ENCODE measurements around the gene CTSS.
"Not testable (repeated sequence)": the region's sequence is repeated elsewhere in the genome, so short reads cannot be mapped to it uniquely, and the experiment has no call there.

CTSS gene

DNA sequence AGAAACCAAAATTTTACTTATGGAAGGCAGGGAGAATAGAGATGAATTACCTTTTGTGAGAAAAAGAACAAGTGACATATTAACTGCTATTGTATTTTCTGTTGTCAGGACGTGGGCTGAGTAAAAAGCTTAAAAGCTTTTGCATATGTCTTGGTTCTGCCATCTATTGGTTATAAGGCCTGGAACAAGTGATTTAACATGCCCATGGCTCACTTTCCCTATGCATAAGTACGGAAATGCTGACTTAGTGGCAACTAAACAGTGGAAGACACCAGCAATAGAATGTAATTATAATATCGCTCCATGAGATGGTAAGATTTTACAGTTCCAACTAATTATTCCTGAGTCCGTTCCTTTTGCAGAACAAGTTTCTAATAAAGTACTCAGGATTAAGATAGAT is 6.7 kb upstream of the CTSS start:
- no peak for DNase-seq

DNA sequence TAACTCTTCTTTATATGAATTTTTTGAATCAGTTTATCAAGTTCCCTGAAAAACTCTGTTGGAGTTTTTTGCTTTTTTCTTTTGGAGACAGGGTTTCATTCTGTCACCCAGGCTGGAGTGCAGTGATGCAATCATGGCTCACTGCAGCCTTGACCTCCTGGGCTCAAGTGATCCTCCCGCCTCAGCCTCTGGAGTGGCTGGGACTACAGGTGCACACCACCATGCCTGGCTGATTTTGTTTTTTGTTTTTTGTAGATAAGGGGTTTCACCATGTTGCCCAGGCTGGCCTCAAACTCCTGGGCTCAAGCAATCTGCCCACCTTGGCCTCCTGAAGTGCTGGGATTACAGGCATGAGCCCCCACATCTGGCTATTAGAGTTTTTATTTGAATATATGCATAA is 2.1 kb upstream of the CTSS start:
- not testable (repeated sequence) for DNase-seq

DNA sequence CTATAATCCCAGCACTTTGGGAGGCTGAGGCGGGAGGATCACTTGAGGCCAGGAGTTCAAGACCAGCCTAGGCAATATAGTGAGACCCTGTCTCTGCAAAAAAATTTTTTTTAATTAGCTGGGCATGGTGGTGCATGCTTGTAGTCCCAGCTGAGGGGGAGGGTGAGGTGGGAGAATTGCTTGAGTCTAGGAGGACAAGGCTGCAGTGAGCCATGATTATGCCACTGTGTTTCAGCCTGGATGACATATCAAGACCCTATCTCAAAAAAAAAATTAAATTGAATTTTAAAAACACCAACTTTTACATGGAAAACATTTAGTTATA is 361 bp upstream of the CTSS start:
- DNase-seq, result not testable (repeated sequence)

DNA sequence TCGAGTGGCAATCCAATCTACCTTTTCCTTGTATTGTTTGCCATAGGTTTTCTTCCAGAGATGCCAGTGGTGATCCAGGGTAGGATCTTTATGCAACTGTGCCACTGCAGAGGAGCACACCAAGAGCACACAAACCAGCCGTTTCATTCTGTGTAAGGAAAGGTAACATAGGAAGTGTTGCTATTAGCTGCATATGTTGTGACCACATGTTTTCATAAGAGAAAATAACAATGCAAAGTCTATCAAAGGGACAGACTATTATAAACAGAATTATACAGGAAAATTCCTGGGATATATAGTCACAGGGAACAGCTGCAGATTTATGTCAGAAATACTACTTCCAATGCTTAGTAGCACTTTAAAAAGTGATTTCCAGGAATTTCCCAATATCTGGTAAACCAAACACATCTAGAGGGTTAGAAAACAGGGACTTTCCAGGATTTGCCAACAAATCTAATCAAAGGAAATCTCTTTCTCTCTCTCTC is 919 bp downstream of the CTSS start:
- no peak for DNase-seq

DNA sequence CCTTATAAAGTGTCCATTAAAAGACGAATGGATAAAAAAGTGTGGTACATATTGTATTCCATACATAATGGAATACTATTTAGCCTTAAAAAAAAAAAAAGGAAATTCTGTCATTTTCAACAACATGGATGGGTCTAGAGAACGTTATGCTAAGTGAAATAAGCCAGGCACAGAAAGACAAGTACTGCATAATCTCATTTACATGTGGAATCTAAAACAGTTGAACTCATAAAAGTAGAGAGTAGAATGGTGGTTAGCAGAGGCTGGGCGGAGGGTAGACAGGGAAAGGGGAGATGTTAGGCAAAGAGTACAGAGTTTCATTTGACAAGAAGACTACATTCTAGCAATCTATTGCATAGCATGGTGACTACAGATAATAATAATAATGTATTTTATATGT is 2.6 kb downstream of the CTSS start:
- DNase-seq, result no peak

DNA sequence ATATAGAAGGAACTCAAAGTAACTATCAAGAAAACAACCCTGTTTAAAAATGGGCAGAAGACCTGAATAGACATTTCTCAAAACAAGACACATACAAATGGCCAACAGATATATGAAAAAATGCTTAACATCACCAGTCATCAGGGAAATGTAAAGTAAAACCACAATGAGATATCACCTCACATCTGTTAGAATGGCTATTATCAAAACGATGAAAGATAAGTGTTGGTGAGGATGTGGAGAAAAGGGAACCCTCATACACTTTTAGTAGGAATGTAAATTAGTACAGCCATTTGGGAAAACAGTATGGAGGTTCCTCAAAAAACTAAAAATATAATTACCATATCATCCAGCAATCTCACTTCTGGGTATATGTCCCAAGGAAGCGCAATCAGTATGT is 3.0 kb downstream of the CTSS start:
- DNase-seq, result no peak

DNA sequence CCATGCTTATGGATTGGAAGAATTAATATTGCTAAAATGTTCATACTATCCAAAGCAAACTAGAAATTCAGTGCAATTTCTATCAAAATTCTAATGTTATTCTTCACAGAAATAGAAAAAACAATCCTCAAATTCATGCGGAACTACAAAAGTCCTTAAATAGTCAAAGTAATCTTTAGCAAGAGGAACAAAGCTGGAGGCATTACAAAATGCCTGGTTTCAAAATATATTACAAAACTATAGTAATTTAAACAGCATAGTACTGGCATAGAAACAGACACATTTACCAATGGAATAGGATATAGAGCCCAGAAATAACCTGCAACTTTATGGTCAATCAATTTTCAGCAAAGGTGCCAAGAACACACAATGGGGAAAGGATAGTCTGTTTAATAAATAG is 3.8 kb downstream of the CTSS start:
- no peak for DNase-seq

DNA sequence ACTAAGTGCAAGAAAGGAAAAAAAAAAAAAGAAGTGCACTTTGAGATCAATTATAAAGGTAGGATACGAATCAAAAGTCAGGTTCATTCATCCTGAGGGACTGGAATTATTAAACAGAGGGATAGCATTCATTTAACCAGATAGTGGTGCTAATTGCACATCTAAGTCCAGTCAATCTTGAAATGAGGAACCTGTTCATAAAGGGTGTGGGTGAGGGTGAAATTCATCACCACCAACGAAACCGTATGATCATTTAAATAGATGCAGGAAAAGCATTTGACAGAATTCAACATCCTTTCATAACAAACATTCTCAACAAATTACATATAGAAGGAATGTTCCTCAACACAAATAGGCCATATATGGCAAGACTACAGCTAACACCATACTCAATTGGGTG is 5.6 kb downstream of the CTSS start:
- no peak for DNase-seq

DNA sequence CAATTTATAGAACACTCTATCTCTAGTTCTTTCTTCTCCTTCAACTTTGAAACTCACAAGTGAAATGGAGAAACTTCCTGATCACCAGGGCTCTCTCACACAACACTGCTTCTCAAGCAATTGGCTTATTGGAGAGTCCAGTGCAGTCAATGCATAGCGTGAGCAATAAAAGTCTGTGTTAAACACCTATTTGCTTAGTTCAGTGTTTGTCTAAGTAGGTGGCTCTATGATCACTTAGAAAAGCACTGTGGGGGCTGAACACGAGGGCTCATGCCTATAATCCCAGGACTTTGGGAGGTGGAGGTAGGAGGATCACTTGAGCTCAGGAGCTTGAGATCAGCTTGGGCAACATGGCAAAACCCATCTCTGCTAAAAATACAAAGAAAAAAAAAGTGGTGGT is 12.2 kb downstream of the CTSS start:
- DNase-seq, result no peak

DNA sequence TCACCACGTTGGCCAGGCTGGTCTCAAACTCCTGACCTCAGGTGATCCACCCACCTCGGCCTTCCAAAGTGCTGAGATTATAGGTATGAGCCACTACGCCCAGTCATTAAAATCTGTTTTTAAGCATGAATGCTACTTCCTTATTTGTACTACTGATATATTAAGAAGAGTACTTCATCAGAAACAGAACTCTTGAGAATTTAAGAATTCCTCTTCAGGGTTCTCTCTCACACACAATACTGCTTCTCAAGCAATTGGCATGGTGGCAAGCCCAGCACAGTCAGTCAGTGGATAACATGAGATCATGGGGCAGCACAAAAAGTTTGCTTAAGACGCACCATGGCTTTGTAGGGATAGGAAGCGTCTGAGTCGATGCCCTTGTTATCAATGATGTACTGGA is 14.1 kb downstream of the CTSS start:
- DNase-seq, result no peak

DNA sequence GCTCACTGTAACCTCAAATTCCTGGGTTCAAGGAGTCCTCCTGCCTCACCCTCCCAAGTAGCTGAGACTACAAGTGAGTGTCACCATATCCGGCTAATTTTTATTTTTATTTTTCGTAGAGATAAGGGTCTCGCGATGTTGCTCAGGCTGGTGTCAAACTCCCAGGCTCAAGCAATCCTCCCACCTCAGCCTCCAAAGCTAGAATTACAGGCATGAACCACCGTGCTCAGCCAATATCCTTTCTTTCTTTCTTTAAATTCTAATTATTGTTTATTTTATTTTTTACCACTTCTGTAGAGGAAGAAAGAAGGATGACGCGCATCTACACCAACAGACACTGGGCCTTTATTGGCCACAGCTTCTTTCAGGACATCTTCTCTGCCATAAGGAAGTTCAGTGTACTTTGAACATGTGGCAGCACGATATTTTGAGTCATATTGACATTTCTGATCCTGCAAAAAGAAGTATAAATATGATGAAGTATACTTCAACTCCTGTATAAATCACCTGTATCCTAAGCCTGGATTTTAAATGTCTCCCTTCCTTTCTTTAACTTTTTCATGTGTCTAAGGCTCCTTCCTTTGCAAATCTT is 15.8 kb downstream of the CTSS start:
- no peak for DNase-seq

DNA sequence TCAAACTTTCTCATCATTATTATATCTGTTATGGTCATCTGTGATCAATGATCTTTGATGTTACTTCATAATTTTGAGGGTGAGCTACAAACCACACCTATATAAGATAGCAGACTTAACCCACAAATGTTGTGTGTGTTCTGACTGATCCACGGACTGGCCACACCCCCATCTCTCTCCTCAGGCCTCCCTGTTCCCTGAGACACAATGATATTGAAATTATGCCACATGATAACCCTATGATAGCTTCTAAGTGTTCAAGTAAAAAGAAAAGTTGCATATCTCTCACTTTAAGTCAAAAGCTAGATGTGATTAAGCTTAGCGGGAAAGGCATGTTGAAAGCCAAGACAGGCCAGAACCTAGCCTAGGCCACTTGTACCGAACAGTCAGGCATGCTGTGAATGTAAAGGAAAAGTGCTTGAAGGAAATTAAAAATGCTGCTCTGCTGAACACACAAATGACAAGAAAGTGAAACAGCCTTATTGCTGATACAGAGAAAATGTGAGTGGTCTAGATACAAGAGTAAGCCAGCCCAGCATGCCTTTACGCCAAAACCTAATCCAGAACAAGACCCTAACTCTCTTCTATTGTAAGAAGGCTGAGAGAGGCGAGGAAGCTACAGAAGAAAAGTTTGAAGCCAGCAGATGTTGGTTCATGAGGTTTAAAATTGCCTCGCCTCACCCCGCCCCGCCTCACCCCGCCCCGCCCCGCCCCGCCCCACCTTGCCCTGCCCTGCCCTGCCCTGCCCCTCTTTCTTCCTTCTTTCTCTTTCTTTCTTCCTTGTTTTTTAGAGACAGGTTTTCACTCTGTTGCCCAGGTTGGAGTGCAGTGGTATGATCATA is 16.5 kb downstream of the CTSS start:
- DNase-seq, result no peak

DNA sequence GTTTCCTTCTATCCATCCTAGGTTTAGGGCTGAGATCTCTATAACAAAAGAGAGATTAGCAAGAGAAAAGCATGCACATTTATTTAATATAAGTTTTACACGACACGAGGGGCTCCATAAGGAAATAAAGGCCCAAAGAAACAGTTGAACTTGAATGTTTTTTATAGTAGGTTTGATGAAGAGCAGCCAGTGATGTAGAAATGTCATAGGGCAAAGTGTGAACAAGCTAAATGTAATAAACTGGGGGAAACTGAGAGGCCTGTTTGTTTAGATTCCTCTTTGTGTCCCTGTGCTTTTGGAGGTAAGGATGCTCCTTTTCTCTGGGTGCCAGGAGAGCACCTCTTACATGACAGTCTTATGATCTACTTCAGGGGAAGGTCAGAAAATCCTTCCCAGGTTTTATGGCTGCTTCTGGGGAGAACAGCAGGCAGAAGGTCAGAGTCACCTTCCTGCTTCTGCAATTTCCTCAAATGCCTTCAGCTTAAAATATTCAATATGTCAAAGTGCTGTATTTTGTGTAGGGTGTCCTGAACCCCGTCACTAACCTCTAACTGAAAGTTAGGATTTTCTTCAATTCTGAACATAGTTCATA is 35.4 kb downstream of the CTSS start:
- no peak for DNase-seq

DNA sequence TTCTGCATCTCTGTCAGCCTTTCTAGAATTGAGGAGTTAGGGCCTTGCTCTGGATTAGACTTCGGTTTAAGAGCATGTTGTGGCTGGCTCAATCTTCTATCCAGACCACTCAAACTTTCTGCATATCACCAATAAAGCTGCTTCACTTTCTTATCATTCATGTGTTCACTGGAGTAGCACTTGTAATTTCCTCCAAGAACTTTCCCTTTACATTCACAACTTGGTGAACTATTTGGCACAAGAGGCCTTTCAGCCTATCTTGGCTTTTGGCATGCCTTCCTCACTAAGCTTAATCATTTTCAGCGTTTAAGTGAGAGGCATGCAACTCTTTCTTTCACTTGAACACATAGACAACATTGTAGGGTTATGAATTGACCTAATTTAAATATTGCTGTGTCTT is 41.2 kb downstream of the CTSS start:
- no peak for DNase-seq

DNA sequence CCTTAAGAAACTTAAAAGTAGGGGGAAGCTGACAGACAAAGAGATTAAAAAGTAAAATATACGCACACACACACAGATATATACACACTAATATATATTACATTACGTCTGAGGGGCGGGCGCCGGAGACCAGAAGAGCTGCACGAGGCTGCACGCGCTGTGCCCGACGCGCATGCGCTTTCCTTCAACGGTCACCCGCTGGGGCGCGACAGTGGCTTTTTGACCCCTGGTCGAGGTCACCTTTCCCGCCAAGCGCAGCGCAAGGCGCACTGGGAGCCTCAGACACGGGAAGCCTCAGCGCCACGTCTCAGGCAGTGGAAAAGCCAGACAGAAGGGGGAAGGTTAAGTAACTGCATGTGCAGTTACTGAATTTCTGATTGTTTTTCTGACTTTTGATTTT is 44.9 kb downstream of the CTSS start, which contains the start of gene HORMAD1:
TSS of gene HORMAD1 (minus strand) at position 193 of the 400 bp plus-strand sequence. CDS start 1,390 bp downstream, outside the sequence.
- no peak for DNase-seq

DNA sequence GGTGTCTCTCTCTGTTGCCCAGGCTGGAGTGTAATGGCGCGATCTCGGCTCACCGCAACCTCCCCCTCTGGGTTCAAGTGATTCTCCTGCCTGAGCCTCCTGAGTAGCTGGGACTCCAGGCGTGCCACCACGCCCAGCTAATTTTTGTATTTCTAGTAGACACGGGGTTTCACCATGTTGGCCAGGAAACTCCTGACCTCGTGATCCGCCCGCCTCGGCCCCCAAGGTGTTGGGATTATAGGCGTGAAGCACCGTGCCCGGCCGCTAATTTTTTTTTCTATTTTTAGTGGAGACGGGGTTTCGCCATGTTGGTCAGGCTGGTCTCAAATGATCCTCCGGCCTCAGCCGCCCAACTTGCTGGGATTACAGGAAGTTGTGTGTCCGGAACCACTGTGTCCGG is 45.5 kb downstream of the CTSS start:
- no peak for DNase-seq

DNA sequence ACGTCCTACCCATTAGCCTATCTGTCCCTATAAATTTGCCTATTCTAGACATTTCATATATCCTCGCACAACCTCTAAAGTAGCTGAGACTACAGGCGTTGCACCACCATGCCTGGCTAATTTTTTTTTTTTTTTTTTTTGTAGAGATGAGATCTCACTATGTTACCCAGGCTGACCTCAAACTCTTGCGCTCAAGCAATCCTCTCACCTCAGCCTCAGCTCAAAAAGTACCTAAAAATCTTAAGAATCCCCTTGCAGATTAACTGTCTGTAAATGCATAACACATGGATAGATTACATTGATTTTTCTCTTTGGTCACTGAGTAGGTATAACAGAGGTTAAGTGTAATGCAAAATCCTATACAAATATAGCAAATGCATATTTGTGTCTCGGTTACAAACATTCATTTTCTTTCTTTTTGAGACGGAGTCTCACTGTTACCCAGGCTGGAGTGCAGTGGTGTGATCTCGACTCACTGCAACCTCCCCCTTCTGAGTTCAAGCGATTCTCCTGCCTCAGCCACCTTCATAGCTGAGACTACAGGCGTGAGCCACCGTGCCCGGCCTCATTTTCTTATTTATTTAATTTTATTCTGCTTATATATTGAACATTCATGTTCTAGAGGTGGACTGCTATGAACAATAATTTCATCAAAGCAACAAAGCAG is 47.2 kb downstream of the CTSS start:
- no peak for DNase-seq

DNA sequence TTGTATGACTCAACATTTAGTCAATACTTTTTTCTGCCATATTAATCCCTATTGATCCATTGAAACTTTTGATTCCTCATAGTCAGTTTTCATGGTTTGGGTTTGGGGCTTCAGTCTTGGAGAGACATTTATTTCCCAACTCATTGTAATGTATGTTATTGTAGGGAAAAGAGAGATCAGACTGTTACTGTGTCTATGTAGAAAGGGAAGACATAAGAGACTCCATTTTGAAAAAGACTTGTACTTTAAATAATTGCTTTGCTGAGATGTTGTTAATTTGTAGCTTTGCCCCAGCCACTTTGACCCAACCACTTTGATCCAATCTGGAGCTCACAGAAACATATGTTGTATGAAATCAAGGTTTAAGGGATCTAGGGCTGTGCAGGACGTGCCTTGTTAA is 56.5 kb downstream of the CTSS start:
- DNase-seq, result not testable (repeated sequence)

DNA sequence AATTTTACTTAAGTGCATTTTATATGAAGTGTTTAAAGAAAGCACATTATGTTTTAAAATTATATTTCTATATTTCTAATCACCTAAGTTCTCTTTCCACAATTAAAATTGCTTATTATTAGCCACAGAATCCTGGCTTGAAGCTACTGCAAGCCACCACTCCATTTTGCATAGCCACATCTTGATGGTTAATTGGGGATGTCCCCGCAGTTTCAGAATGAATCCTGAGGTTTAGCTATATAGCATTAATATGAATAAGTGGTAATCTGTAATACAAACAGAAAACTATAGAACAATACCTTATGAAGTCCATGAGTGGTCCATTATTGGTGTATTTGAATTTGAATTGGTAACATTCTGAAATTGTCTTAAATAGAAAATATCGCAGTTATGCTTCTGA is 57.0 kb downstream of the CTSS start:
- DNase-seq, result no peak

DNA sequence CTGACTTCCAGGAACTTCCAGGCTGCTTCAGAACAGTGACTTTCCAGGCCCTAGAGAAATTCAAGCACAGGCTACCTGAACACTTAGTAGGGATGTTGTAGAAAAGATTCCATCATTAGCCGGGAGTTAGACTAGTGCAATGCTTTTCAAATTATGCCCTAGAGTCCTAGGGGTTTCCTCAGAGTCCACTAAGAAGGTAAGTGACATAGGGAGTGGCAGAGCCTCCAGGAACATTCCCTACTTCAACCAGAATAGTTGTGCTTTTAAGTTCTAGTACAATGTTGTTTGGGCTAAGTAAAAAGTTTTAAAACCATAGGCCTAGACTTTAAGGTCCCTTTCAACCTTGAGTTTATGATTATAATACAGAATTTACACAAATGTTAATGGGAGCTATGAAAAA is 59.5 kb downstream of the CTSS start:
- no peak for DNase-seq

DNA sequence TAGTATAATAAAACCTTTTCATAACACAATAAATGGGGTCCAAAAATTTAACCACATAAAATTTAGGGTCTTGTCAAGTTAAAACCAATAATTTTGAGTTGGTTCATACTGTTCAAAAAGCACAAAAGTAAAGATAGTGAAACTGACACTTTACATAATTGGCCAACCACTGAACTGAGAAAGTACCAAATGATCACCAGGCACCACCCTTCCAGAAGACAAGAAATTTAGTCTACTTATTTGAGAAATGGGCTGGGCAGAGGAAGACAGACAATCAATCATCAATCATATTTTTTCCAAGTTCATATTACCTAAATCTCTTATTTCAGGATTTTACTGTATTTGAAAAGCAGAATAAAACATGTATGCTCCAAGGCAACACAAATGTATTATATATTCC is 62.2 kb downstream of the CTSS start:
- no peak for DNase-seq

DNA sequence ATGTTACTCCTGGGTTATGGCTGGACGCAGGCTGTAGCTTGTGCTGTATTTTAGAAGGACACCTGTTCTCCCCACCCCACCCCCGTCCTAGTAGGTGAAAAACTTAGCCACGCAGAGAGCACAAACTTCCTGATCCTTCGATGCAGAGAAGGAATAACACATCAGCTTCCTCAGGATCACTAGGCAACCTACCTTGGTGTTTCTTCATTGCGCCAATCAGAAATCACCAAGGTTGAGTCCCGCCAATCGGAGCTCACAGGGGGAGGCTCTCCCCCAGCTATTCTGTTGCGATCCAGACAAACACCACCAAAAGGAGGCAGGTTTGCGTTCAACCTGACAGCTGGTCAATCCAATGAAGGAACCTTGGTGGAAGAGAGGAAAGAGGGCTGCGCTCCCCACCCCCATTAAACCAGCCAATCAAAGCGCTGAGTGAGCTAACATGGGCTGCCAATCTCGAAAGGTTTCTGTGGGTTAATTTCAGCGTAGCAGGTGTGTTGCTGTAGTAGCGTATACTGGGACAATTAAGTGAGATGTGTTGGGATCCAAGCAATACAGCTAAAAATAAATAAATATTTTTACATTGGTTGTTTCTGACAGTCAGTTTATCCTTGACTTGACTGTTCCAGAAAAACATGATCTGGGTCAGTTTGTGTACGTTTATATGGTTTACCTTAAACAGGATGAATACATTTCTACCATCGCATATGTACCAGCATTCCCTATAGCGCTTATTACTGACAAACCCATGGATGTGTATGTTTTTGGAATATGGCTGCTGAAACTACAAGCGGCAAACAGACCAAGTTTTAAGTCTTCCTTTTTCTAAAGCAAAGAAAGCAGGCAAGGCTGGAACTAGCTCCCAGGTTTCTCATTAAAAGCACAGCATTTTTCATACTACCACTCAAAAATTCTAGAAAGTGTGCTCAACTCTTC is 68.3 kb downstream of the CTSS start, which contains the start of gene GOLPH3L:
TSS of gene GOLPH3L (minus strand) at position 160 of the 933 bp plus-strand sequence. CDS start 2,316 bp downstream, outside the sequence.
- DNase-seq, result peak; percentile 81
